GM13976 (cell line): Measurements from ENCODE around the gene C6orf120.

Source experiments
- DNase-seq: peaks from one replicate; pipeline ENCODE4 v3.0.0; 2012; ENCODE audit warnings: low spot score
- in situ Hi-C: fragments of 300-500 bp; cut with MboI; formaldehyde crosslinking; loops from one replicate; pipeline ENCODE4 v1.12.0; 2022; ENCODE audit warnings: low sequenced_read_pairs, mixed read lengths, inconsistent platforms; ENCODE audit not compliant: unreplicated experiment
- TF ChIP-seq, protein P1 (sequence below): IDR thresholded peaks from 2 replicates; pipeline ENCODE4 v1.5.1; 2012; ENCODE audit warnings: borderline replicate concordance, mild to moderate bottlenecking; ENCODE audit not compliant: insufficient read depth; ENCODE audit errors: extremely low read depth, missing control alignments, control extremely low read depth

Gene C6orf120

DNA sequence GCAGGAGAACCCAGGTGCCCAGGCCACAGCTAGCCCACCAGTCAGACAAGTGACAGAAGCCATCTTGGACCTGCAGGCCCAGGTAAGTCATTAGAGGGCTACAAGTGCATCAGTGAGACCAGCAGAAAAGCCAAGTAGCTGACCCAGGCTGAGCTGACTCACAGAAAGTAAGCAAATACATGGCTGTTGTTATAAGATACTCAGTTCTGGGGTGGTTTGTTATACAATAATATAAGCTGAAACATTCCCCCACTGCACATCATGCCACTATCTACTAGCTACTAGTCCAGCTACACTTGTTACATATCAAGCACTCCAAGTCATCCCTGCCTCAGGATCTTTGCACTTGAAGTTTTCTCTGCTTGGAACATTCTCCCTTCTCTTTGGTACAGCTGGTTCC lies 39.4 kb downstream of the C6orf120 start:
- in situ Hi-C loops: no loop called here
- TF ChIP-seq, protein P1, sequence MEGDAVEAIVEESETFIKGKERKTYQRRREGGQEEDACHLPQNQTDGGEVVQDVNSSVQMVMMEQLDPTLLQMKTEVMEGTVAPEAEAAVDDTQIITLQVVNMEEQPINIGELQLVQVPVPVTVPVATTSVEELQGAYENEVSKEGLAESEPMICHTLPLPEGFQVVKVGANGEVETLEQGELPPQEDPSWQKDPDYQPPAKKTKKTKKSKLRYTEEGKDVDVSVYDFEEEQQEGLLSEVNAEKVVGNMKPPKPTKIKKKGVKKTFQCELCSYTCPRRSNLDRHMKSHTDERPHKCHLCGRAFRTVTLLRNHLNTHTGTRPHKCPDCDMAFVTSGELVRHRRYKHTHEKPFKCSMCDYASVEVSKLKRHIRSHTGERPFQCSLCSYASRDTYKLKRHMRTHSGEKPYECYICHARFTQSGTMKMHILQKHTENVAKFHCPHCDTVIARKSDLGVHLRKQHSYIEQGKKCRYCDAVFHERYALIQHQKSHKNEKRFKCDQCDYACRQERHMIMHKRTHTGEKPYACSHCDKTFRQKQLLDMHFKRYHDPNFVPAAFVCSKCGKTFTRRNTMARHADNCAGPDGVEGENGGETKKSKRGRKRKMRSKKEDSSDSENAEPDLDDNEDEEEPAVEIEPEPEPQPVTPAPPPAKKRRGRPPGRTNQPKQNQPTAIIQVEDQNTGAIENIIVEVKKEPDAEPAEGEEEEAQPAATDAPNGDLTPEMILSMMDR: no peak
- DNase-seq: no peak

- DNase-seq: no peak
- in situ Hi-C loops: no loop called here
- TF ChIP-seq, protein P1: no peak
Measured at GRCh38 chr6:169745405-169745804, 43.5 kb downstream of the C6orf120 start.

GRCh38 chr6:169746556-169746955 lies 44.6 kb downstream of the C6orf120 start:
- TF ChIP-seq, protein P1: no peak
- DNase-seq: no peak
- in situ Hi-C loops: no loop called here

GRCh38 chr6:169751242-169752073 lies 49.5 kb downstream of the C6orf120 start, which contains the start of the genes DYNLT2 and ERMARD:
Gene DYNLT2, minus strand, starts transcription at chr6:169751572. Its CDS starts 114 bp downstream, at chr6:169751458.
Gene ERMARD, plus strand, starts transcription at chr6:169751622. Its CDS starts 36 bp downstream, at chr6:169751658.
- DNase-seq: peak; percentile 96
- TF ChIP-seq, protein P1: no peak
- in situ Hi-C loops: no loop called here

DNA sequence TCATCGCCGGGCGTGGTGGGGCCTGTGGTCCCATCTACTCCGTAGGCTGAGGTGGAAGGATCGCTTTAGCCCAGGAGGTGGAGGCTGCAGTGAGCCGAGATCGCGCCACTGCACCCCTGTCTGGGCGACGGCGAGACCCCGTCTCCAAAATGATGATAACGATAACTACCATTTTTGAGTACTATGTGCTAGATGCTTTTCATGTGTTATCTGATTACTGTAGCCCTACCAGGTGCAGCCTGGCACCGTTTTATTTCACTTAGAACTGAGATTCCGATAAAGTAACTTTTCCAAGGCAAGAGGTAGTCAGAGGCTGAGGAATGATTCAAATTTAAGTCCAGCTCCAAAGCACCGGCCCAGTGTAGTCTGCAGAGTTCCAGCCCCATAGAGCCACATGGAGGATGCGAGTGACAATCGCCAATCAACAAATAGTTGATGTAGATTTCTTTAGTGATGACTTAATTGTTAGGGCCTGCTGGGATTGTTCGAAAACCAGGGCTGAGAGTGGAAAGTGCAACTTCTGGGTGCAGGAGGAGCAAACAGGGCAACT lies 50.2 kb downstream of the C6orf120 start:
- no peak for DNase-seq
- in situ Hi-C loops: no loop called here
- TF ChIP-seq, protein P1: no peak
